GM19351 (cell line): ENCODE data around the gene KCNJ2.
A peak's percentile ranks its signal among the peaks of the same experiment; 100 is the strongest.

Experiments
- ATAC-seq: cut with Tn5 transposase; IDR thresholded peaks from one replicate; pipeline ENCODE4 v1.9.1; 2021; ENCODE audit warnings: mild to moderate bottlenecking, moderate library complexity; ENCODE audit not compliant: unreplicated experiment

KCNJ2 gene

GRCh38 chr17:70202840-70203239, 33.5 kb downstream of the KCNJ2 start:
- ATAC-seq = no peak

- ATAC-seq = no peak
Observed at GRCh38 chr17:70204431-70204830, 35.1 kb downstream of the KCNJ2 start.

DNA sequence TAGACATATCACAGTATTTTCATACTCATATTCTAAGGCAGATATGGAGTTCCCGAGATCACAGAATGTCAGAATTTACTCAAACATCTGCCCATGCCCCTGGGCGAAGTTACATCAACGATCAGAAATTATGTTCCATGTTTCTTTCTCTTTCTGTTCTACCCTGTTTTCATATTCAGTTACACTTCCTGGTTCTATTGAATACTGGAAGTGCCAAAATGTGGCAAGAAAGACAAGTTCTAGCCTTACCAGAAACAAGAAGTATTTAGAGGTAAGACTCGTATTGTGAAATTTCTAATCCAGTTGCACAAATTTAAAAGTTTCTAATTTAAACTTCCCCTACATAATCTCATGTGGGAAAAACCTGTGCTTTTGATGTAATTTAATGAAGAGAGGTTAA, 36.1 kb downstream of the KCNJ2 start:
- no peak for ATAC-seq

- ATAC-seq = no peak
Observed at GRCh38 chr17:70206361-70207010, 37.2 kb downstream of the KCNJ2 start.

- ATAC-seq = no peak
Observed at GRCh38 chr17:70207184-70207583, 37.9 kb downstream of the KCNJ2 start.

- ATAC-seq = peak; percentile 77
Observed at GRCh38 chr17:70208080-70208794, 38.9 kb downstream of the KCNJ2 start.

DNA sequence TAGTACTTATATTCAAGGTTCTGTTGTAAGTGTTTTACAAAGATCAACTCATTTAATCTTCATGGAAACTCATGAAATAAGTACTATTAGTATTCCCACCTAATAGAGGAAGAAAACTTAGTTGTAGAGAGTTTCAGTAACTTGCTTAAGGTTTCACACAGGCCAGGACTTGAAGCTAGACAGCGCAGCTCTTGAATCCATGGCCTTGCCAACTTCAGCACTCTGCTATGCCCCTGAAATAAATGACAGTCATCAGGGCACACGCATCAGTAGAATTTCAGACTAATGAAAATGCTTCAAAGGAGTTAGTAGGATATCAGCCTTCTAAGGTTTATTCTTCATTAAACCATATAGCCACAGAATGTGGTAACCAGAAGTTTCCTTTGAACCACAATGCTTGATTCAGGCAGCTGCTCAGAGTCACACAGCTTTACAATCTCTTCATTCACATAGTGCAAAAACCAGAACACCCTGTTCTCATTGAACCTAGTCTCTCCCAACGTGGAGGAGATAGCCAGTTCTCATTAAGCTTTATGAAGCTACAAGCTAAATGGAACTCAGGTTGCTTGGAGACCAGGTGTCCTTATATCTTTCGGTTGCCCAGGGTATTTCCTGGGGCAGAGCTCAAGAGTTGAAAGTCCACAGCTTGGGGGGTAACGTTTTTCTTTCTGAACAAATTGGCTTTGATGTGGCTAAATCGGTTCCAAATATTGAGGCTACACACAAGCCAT, 39.7 kb downstream of the KCNJ2 start:
- ATAC-seq = no peak

GRCh38 chr17:70215656-70216055, 46.3 kb downstream of the KCNJ2 start:
- no peak for ATAC-seq

DNA sequence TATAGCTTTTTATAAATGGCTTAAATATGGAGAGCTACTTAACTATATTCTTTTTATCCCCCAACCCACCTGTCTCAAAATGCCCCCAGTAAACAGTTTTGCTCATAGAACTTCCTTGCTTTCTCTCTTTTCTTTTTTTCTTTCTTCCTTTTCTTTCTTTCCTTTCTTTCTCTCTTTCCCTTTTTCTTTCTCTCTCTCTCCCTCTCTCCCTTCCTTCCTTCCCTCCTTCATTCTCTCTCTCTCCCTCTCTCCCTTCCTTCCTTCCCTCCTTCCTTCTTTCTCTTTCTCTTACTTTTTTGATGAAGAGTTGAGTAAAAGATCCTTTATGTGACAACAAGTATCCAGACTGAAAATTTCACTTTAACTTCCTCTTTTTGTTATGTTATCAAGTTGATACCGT, 48.2 kb downstream of the KCNJ2 start:
- ATAC-seq = no peak

- ATAC-seq = no peak
Observed at GRCh38 chr17:70225276-70225675, 55.9 kb downstream of the KCNJ2 start.
